ENCODE data around the gene LINGO4. TPM values are rescaled to one million over a fixed set of nuclear protein-coding genes. Genes with fewer than 3 reads are reported as not detected.

LINGO4 gene
- total and polyA plus RNA-seq, 2 of the 13 experiments (the other 11 are each of a cell fraction or from before 2014, with no cell fraction given) = 0.02 to 0.05 TPM

DNA sequence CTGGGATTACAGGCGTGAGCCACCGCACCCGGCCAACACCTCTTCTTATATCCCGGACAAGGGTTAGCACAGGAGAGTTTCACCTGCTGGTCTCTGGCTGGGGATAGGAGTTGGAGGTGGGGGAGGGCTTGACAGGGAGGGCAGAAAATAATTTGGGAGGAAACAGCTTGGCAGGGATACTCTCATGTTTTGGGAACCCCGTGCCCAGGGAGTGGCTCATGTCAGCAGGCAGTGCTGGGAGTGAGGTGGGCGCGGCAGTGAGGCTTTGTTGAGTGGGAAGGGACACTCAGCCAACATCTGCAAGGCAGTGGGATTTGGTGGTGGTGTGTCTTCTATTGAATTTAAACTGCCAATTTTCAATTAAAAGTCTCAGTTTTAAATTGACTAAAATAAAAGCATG is 49.4 kb upstream of the LINGO4 start (continued):
- TF ChIP-seq, protein P1, sequence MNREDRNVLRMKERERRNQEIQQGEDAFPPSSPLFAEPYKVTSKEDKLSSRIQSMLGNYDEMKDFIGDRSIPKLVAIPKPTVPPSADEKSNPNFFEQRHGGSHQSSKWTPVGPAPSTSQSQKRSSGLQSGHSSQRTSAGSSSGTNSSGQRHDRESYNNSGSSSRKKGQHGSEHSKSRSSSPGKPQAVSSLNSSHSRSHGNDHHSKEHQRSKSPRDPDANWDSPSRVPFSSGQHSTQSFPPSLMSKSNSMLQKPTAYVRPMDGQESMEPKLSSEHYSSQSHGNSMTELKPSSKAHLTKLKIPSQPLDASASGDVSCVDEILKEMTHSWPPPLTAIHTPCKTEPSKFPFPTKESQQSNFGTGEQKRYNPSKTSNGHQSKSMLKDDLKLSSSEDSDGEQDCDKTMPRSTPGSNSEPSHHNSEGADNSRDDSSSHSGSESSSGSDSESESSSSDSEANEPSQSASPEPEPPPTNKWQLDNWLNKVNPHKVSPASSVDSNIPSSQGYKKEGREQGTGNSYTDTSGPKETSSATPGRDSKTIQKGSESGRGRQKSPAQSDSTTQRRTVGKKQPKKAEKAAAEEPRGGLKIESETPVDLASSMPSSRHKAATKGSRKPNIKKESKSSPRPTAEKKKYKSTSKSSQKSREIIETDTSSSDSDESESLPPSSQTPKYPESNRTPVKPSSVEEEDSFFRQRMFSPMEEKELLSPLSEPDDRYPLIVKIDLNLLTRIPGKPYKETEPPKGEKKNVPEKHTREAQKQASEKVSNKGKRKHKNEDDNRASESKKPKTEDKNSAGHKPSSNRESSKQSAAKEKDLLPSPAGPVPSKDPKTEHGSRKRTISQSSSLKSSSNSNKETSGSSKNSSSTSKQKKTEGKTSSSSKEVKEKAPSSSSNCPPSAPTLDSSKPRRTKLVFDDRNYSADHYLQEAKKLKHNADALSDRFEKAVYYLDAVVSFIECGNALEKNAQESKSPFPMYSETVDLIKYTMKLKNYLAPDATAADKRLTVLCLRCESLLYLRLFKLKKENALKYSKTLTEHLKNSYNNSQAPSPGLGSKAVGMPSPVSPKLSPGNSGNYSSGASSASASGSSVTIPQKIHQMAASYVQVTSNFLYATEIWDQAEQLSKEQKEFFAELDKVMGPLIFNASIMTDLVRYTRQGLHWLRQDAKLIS (CRISPR knock-in tag; IDR thresholded peaks at IDR 0.05) = no peak
- TF ChIP-seq RBM39 (IDR thresholded peaks at IDR 0.05; ENCODE audit: low read depth, low read length, poor library complexity, severe bottlenecking) = no peak

DNA sequence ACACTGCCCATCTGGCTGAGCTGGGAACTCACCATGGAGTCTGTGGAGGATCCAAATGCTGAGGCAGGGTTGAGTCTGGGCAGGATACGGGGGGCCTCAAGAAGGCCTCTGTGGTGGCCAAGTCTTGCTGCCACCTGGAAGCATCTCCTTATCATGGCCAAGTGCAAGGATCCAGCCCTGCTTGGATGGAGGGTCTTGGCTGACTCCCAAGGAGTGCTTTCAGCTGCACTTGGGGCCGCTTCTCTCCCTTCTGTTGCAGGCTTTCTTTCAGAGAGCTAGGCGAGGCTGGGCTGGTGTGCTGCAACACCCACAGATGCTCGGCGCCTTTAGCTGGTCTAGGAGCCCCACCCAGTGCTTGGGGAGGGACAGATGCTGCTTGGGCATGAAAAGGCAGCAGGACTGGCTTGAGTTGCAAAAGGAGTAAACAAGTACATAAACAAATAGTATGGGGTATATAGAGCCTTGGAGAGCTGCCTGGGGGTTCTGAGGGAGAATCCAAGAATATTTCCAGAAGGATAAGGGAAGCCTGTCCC is 48.3 kb upstream of the LINGO4 start, which contains the start of gene THEM5:
Gene THEM5 (minus strand): TSS at position 302 of the 533 bp plus-strand sequence. CDS start 147 bp downstream, at position 155.
- CTCF ChIA-PET (ENCODE audit: low intra/inter-chr PET ratio, low total read pairs) = no interaction called here
- POLR2A ChIA-PET = no interaction called here

More for the DNA sequence above, 48.3 kb upstream of the LINGO4 start, which contains the start of gene THEM5:
- no peak for DNase-seq (ENCODE audit: low spot score)
- Histone ChIP-seq H2AFZ (ENCODE audit: low read length) (no peak within 1 kb of the TSS), H3K4me1 (ENCODE audit: insufficient read depth, low read length) (no peaks in the 10 kb centered on the region), H3K79me2 (ENCODE audit: insufficient read depth, low read length) (no peaks in the 10 kb centered on the region), H3K9me3 (ENCODE audit: low read length) (no peaks in the 10 kb centered on the region), H3K27ac (ENCODE audit: extremely low read length, insufficient read depth, low read length) (no peak within 1 kb of the TSS), H3K36me3 (replicated peaks in 1 of 2; ENCODE audit: control insufficient read depth in 1 of 2, insufficient read depth in 2 of 2, low read length in 2 of 2) (no peaks in the 10 kb centered on the region), H3K4me2 (ENCODE audit: low read depth, low read length) (no peak within 1 kb of the TSS), H3K9ac (ENCODE audit: insufficient read depth, low read depth, low read length) (no peak within 1 kb of the TSS), H3K27me3 (ENCODE audit: control insufficient read depth in 1 of 2, insufficient read depth in 2 of 2, low read length in 2 of 2) (peaks cover 6 to 41% of the 10 kb centered on the region in 2 experiments; a peak in 3 of 5 replicates), H4K20me1 (ENCODE audit: insufficient read depth, low read length) (no peaks in the 10 kb centered on the region), H3K4me3 (replicated peaks in 1 of 3; ENCODE audit: insufficient read depth in 1 of 3, low read depth in 2 of 3, low read length in 3 of 3) (no peak within 1 kb of the TSS)
- in situ Hi-C loops (cut with HindIII; ENCODE audit: extremely low pct_ligation_motif_present, low pct_unique_long_range_greater_than_20kb) (no loop called here), intact Hi-C loops (cut with micrococcal nuclease; ENCODE audit: unreplicated experiment) (no loop called here)
- TF ChIP-seq RBM22 (optimal IDR thresholded peaks at IDR 0.05; ENCODE audit: low read length) = no peak
- WGBS (ENCODE audit: low lambda C conversion rate) = 0% methylated on average over 4 of the region's 5 CpGs
- FAIRE-seq = no peak
- no peak for ATAC-seq
- no TSS peak for BruUV-seq (replicated peaks)

All from HepG2 (cell line).